Activated naive CD4-positive, alpha-beta T cell treated with anti-CD3 and anti-CD28 coated beads, Interleukin-2, amount 10 ng/mL, durations not matched to agents 5 hours and 36 hours (primary cell): Measurements from ENCODE around the gene ZBTB5. TPM values are rescaled to one million over a fixed set of nuclear protein-coding genes. Genes with fewer than 3 reads are reported as not detected.

Experiments
- total RNA-seq, 2 experiments: library from RNA; stranded (reverse); gene quantifications; one replicate each; pipeline ENCODE4 v1.2.3, GENCODE V29; 2021

ZBTB5 gene
- 10 to 100 TPM; 11.5 to 11.7 TPM for total RNA-seq

GRCh38 chr9:37465249-37466036 is at the start of gene ZBTB5:
Gene ZBTB5, minus strand, starts transcription at chr9:37465450. Its CDS starts 22,899 bp downstream, at chr9:37442551.

GRCh38 chr9:37485389-37486255 is 20.4 kb upstream of the ZBTB5 start, which contains the start of gene POLR1E:
Gene POLR1E, plus strand, starts transcription at chr9:37485948. Its CDS starts 100 bp downstream, at chr9:37486048.

GRCh38 chr9:37422289-37423104 is 42.8 kb downstream of the ZBTB5 start, which contains the start of gene GRHPR:
Gene GRHPR, plus strand, starts transcription at chr9:37422696. Its CDS starts 55 bp downstream, at chr9:37422751.

Other genes starting within 250 kb of the ZBTB5 start
- 10 to 100 TPM; 59.8 to 63.9 TPM for gene GRHPR, start 42.8 kb downstream of the ZBTB5 start, total RNA-seq
- 10 to 100 TPM; 29.0 to 29.2 TPM for gene POLR1E, start 20.5 kb upstream of the ZBTB5 start, total RNA-seq
- 1 to 10 TPM; 2.5 to 3.5 TPM for gene FBXO10, start 110.9 kb upstream of the ZBTB5 start, total RNA-seq
- gene TOMM5, start 127.1 kb upstream of the ZBTB5 start, total RNA-seq, result 10 to 100 TPM; 71.6 to 75.6 TPM
- not detected for gene FRMPD1, start 185.5 kb upstream of the ZBTB5 start, total RNA-seq